Melanocyte of skin (primary cell): ENCODE results near the gene MROH8. TPM values are rescaled to one million over a fixed set of nuclear protein-coding genes. Genes with fewer than 3 reads are reported as not detected.

ENCODE experiments used
- total RNA-seq, 2 donors: library from RNA; depleted of rRNA; stranded (reverse); fragments of >200 nt; gene quantifications; 2 replicates each; pipeline ENCODE4 v1.2.3, GENCODE V29; 2012

The MROH8 gene
- 1 to 10 TPM in 1 of 2 donors, under 1 TPM in 1; 0.33 to 1.4 TPM for total RNA-seq

DNA sequence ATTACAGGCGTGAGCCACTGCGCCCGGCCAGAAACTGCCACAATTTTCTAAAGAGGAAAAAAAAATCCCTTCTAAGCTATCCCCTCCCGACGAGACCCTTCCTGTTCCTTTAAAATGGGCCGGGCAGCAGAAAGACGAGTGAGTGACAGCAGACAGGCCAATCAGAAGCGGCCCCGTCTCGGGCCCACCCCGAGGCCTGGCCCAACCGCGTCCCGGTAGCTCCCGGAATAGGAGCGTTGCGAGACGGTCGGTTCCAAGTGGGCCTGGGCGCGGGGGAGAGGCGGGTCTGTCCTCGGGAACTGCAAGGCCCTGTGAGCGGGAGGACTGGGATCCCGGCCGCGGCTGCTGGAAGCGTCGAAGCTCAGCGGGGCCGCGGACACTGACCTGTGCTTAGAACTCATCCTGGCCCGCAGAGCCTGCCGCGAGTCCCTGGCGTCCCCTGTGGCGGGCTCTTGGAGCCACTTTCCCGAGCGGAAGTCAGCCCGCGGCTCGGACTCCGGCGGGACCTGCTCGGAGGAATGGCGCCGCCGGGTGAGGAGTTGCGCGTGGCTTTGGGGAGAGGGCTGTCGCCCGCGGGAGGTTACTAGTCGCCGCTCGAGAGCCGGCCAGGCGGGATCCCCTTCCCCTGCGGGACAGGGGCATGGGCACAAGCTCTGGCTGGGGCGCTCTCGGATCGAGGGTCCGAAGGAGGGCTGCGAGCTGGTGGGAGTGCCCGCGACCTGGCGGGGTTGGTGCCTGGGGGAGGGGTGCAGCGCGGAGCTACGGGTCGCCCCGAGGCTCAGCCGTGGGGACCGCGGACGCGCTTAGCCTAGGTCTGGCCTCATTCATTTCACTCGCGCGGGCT lies at the start of gene MROH8, which contains the start of gene RPN2:
Gene MROH8, minus strand, starts transcription at position 710 of the 844 bp plus-strand sequence.
Gene RPN2, plus strand, starts transcription at position 492 of the 844 bp plus-strand sequence. Its CDS starts 27 bp downstream, at position 519.

DNA sequence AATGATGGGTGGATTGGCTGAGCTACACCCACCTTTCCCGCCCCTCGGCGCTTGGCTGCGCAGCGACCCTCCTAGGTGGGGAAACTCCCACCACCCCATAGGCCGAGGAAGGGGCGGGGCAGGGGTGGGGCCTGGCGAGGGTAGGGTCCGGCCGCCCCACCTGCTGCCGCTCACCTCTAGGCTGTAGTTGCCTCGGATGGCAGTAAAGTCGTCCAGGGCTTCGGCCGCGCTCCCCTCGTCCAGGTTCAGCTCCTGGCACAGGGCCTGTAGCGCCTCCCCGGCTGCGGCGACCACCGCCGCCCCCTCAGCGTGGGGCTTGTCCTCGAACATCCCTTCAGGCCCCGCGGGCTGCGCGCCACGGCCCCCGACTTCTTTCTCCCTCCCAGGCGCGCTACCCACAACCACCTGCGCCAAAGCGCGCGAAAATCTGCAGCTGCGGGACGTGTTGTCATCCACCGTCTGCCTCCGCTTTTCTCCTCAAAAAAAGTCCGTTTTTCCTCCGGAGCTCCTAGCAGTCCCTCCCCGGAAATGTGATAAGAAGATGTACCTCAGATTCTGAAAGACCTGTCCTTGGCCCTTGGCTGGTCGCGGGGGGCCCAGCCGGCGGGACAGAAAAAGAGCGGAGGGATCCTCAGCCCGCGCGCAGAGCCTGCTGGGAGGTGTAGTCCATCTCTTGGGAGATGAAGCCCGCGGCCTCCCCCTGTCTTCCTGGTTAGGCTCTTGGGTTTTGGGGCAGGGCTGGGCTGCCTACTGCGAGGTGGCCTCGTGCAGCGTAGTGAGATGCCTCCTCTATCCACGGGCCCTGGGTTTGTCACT lies 83.5 kb downstream of the MROH8 start, which contains the start of gene RBL1:
Gene RBL1, minus strand, starts transcription at position 399 of the 816 bp plus-strand sequence. Its CDS starts 69 bp downstream, at position 330.

Other genes with a start within 250 kb of the MROH8 start
- gene SAMHD1, start 227.8 kb downstream of the MROH8 start, total RNA-seq: 100 to 1,000 TPM in 1 of 2 donors, 10 to 100 TPM in 1; 82.9 to 156 TPM
- gene RBL1, start 83.6 kb downstream of the MROH8 start, total RNA-seq: 10 to 100 TPM in 1 of 2 donors, 1 to 10 TPM in 1; 7.2 to 17.0 TPM
- gene RPN2, start 218 bp downstream of the MROH8 start, total RNA-seq: 100 to 1,000 TPM; 220 to 271 TPM
- not detected for gene GHRH, start 82.3 kb upstream of the MROH8 start, total RNA-seq
- gene MANBAL, start 110.1 kb upstream of the MROH8 start, total RNA-seq: 10 to 100 TPM; 16.9 to 18.6 TPM
- 10 to 100 TPM; 13.8 to 15.0 TPM for gene SRC, start 166.6 kb upstream of the MROH8 start, total RNA-seq